HepG2 (cell line): ENCODE data around the gene MORF4L1. TPM values are rescaled to one million over a fixed set of nuclear protein-coding genes. Genes with fewer than 3 reads are reported as not detected.

Source experiments
- ELF3 ChIP-seq: IDR thresholded peaks from 2 replicates; pipeline ENCODE4 v1.6.1; 2016; ENCODE audit warnings: missing genetic modification reagents, missing compliant biosample characterization
- FOXA3 ChIP-seq: IDR thresholded peaks from 2 replicates; pipeline ENCODE4 v1.6.1; 2016; ENCODE audit warnings: missing genetic modification reagents, missing compliant biosample characterization
- FOXM1 ChIP-seq: sonication (generic); formaldehyde crosslinking; IDR thresholded peaks from 2 replicates; pipeline ENCODE4 v1.5.0; 2020; ENCODE audit warnings: missing genetic modification reagents
- GLMP ChIP-seq: sonication (generic); formaldehyde crosslinking; IDR thresholded peaks from 2 replicates; pipeline ENCODE4 v1.9.0; 2021; ENCODE audit warnings: missing genetic modification reagents, mild to moderate bottlenecking, borderline replicate concordance
- HOXA3 ChIP-seq: sonication (generic); formaldehyde crosslinking; IDR thresholded peaks from 2 replicates; pipeline ENCODE4 v1.5.0; 2020; ENCODE audit warnings: missing genetic modification reagents
- HOXD1 ChIP-seq: sonication (generic); formaldehyde crosslinking; IDR thresholded peaks from 2 replicates; pipeline ENCODE4 v1.5.0; 2020; ENCODE audit warnings: missing genetic modification reagents
- MIXL1 ChIP-seq: IDR thresholded peaks from 2 replicates; pipeline ENCODE4 v1.6.1; 2016
- NFRKB ChIP-seq: fragments of 450-650 bp; IDR thresholded peaks from 2 replicates; pipeline ENCODE4 v1.6.1; 2017
- POLR2G ChIP-seq: fragments of 200-400 bp; formaldehyde crosslinking; IDR thresholded peaks from 2 replicates; pipeline ENCODE4 v1.6.1; 2018; ENCODE audit warnings: mild to moderate bottlenecking, low read depth, low read length, moderate library complexity
- RCOR2 ChIP-seq: IDR thresholded peaks from 2 replicates; pipeline ENCODE4 v1.6.1; 2016; ENCODE audit warnings: missing biosample characterization, missing genetic modification reagents
- RXRA ChIP-seq: sonication (generic); formaldehyde crosslinking; IDR thresholded peaks from 2 replicates; pipeline ENCODE4 v1.5.1; 2020; ENCODE audit warnings: missing genetic modification reagents
- SMARCC2 ChIP-seq: fragments of 450-650 bp; IDR thresholded peaks from 2 replicates; pipeline ENCODE4 v1.6.1; 2017; ENCODE audit warnings: antibody characterized with exemption, mild to moderate bottlenecking
- SNAI1 ChIP-seq: sonication (generic); formaldehyde crosslinking; IDR thresholded peaks from 2 replicates; pipeline ENCODE4 v1.5.0; 2020; ENCODE audit warnings: mild to moderate bottlenecking, missing genetic modification reagents, borderline replicate concordance
- SNRNP70 ChIP-seq: fragments of 200-400 bp; formaldehyde crosslinking; IDR thresholded peaks from 2 replicates; pipeline ENCODE4 v1.6.1; 2017; ENCODE audit warnings: mild to moderate bottlenecking, low read depth, low read length, moderate library complexity
- THAP11 ChIP-seq: IDR thresholded peaks from 2 replicates; pipeline ENCODE4 v1.6.1; 2016; ENCODE audit warnings: missing biosample characterization, missing genetic modification reagents
- ZBTB46 ChIP-seq: sonication (generic); formaldehyde crosslinking; IDR thresholded peaks from 2 replicates; pipeline ENCODE4 v1.4.0; 2020; ENCODE audit warnings: mild to moderate bottlenecking, missing genetic modification reagents, borderline replicate concordance
- ZNF274 ChIP-seq: sonication (generic); formaldehyde crosslinking; IDR thresholded peaks from 2 replicates; pipeline ENCODE4 v1.5.1; 2020; ENCODE audit warnings: mild to moderate bottlenecking, missing genetic modification reagents
- ZNF530 ChIP-seq: sonication (generic); formaldehyde crosslinking; IDR thresholded peaks from 2 replicates; pipeline ENCODE4 v1.5.0; 2020; ENCODE audit warnings: low read depth, mild to moderate bottlenecking, missing genetic modification reagents
- ZNF572 ChIP-seq: sonication (generic); formaldehyde crosslinking; IDR thresholded peaks from 2 replicates; pipeline ENCODE4 v1.5.1; 2020; ENCODE audit warnings: mild to moderate bottlenecking, missing genetic modification reagents
- ZNF788 ChIP-seq: sonication (generic); formaldehyde crosslinking; IDR thresholded peaks from 2 replicates; pipeline ENCODE4 v1.5.0; 2020; ENCODE audit warnings: mild to moderate bottlenecking, missing genetic modification reagents, borderline replicate concordance
- polyA plus RNA-seq, 8 experiments: library from polyadenylated mRNA; depleted of rRNA in 3 of 8; stranded (reverse) in 7 of 8; unstranded in 1 of 8; fragments of >200 nt; fragmentation: Illumina TruSeq in 4 of 8; extraction: Trizol in 4 of 8; gene quantifications; 2 replicates each; pipeline versions ENCODE4 v1.2.1 to v1.2.3, GENCODE V29; 2011 to 2016; ENCODE audit warnings: low read depth in 4 of 8, missing spikeins in 1 of 8, mixed read lengths in 1 of 8; ENCODE audit not compliant: insufficient read depth in 1 of 8
- total RNA-seq, 5 experiments: library from RNA; depleted of rRNA; stranded (reverse); fragments of >200 nt; fragmentation: Illumina TruSeq; extraction: Trizol; gene quantifications; 2 replicates each; pipeline ENCODE4 v1.2.3, GENCODE V29; 2016; ENCODE audit warnings: low read depth in 1 of 5
- TF ChIP-seq, protein P1 (sequence below): sonication (generic); formaldehyde crosslinking; IDR thresholded peaks from 2 replicates; pipeline ENCODE4 v1.4.0; 2020; ENCODE audit warnings: missing genetic modification reagents, mild to moderate bottlenecking, borderline replicate concordance
- TF ChIP-seq, protein P2 (sequence below): IDR thresholded peaks from 2 replicates; pipeline ENCODE4 v1.6.1; 2018; ENCODE audit warnings: missing genetic modification reagents, mild to moderate bottlenecking, missing compliant biosample characterization
- TF ChIP-seq, protein P3 (sequence below): sonication (generic); formaldehyde crosslinking; IDR thresholded peaks from 2 replicates; pipeline ENCODE4 v1.5.1; 2020; ENCODE audit warnings: missing genetic modification reagents, mild to moderate bottlenecking, borderline replicate concordance

Gene MORF4L1
- total and polyA plus RNA-seq, 2 of the 13 experiments (the other 11 are each of a cell fraction or from before 2014, with no cell fraction given), result 218 to 219 TPM

DNA sequence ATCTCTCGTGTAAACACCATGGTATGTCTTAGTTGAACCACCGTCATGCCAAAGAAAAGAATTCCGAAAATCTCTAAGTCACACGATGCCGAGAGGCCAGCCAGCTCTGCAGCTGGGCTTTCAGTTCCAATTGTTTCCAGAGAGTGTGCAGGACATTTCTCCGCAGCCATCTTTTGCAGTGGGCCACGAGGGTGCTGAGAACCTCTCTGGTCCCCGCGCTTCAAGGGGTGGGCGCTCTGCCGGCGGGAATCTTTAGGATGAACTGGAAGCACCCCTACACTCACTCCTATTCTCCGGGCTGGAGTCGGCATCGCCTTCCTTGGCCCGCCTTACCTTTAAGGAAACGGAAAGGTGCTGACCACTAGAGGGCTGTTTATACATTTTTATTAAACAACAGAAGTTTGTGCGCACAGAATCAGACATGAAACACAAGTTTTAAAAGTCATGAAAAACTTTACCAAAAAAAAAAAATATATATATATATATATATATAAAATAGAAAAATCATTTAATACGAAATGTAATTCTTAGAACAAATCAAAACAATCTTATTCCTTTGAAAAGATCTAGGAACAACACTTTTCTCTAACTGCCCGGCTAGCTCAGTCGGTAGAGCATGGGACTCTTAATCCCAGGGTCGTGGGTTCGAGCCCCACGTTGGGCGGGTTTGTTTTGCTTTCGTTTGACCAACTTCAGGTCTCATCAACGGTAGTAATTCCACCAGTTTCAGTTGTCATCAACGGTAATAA, 12.5 kb upstream of the MORF4L1 start (continued):
- TF ChIP-seq ELF3 (CRISPR knock-in tag) (no peak), ZNF530 (CRISPR knock-in tag) (no peak), ZBTB46 (CRISPR knock-in tag) (no peak), HOXD1 (CRISPR knock-in tag) (no peak), THAP11 (CRISPR knock-in tag) (peak; percentile 59; the same call in 1 of the 2 replicates), GLMP (no peak), NFRKB (no peak), MIXL1 (CRISPR knock-in tag) (peak; percentile 75), SMARCC2 (no peak), ZNF274 (no peak), FOXM1 (CRISPR knock-in tag) (no peak), FOXA3 (CRISPR knock-in tag) (peak; percentile 32; the same call in 1 of the 2 replicates), ZNF788 (CRISPR knock-in tag) (0 out of 2 replicates have a peak, but pooled peaks have one; percentile 21), RXRA (CRISPR knock-in tag) (no peak; the same call in 1 of the 2 replicates), SNAI1 (CRISPR knock-in tag) (no peak), ZNF572 (no peak), POLR2G (no peak), SNRNP70 (no peak), RCOR2 (CRISPR knock-in tag) (peak; percentile 45; the same call in 1 of the 2 replicates), HOXA3 (peak; percentile 15; the same call in 1 of the 2 replicates)
- TF ChIP-seq, protein P1, sequence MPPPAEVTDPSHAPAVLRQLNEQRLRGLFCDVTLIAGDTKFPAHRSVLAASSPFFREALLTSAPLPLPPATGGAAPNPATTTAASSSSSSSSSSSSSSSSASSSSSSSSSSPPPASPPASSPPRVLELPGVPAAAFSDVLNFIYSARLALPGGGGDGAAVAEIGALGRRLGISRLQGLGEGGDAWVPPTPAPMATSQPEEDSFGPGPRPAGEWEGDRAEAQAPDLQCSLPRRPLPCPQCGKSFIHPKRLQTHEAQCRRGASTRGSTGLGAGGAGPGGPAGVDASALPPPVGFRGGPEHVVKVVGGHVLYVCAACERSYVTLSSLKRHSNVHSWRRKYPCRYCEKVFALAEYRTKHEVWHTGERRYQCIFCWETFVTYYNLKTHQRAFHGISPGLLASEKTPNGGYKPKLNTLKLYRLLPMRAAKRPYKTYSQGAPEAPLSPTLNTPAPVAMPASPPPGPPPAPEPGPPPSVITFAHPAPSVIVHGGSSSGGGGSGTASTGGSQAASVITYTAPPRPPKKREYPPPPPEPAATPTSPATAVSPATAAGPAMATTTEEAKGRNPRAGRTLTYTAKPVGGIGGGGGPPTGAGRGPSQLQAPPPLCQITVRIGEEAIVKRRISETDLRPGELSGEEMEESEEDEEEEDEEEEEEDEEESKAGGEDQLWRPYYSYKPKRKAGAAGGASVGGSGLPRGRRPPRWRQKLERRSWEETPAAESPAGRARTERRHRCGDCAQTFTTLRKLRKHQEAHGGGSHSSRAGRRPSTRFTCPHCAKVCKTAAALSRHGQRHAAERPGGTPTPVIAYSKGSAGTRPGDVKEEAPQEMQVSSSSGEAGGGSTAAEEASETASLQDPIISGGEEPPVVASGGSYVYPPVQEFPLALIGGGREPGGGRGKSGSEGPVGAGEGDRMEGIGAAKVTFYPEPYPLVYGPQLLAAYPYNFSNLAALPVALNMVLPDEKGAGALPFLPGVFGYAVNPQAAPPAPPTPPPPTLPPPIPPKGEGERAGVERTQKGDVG (CRISPR knock-in tag), result no peak
- TF ChIP-seq, protein P2, sequence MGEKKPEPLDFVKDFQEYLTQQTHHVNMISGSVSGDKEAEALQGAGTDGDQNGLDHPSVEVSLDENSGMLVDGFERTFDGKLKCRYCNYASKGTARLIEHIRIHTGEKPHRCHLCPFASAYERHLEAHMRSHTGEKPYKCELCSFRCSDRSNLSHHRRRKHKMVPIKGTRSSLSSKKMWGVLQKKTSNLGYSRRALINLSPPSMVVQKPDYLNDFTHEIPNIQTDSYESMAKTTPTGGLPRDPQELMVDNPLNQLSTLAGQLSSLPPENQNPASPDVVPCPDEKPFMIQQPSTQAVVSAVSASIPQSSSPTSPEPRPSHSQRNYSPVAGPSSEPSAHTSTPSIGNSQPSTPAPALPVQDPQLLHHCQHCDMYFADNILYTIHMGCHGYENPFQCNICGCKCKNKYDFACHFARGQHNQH (CRISPR knock-in tag), result no peak
- TF ChIP-seq, protein P3, sequence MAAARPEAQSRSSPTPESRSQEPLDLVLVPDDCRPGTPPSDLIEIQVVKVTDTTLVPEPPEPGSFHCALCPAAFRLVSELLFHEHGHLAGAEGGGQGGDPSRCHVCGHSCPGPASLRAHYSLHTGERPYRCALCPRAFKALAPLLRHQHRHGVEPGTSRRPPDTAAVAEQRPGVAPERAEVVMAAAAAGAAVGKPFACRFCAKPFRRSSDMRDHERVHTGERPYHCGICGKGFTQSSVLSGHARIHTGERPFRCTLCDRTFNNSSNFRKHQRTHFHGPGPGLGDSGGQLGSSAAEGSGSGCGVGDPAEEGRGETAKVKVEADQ (CRISPR knock-in tag), result no peak
